GM18511 (cell line): ENCODE data around the gene NFAM1.
A peak's percentile ranks its signal among the peaks of the same experiment; 100 is the strongest.

Experiments
- ATAC-seq: cut with Tn5 transposase; IDR thresholded peaks from one replicate; pipeline ENCODE4 v1.9.1; 2021; ENCODE audit warnings: mild to moderate bottlenecking, moderate library complexity; ENCODE audit not compliant: unreplicated experiment

The NFAM1 gene

GRCh38 chr22:42384506-42384905 is 47.7 kb downstream of the NFAM1 start:
- ATAC-seq, result no peak

GRCh38 chr22:42383851-42384417 is 48.3 kb downstream of the NFAM1 start:
- no peak for ATAC-seq

- no peak for ATAC-seq
Observed at GRCh38 chr22:42383287-42383686, 48.9 kb downstream of the NFAM1 start.

- no peak for ATAC-seq
Observed at GRCh38 chr22:42380769-42381551, 51.2 kb downstream of the NFAM1 start.

GRCh38 chr22:42379966-42380537 is 52.2 kb downstream of the NFAM1 start:
- no peak for ATAC-seq

- no peak for ATAC-seq
Observed at GRCh38 chr22:42376711-42377554, 55.3 kb downstream of the NFAM1 start.

GRCh38 chr22:42375982-42376381 is 56.2 kb downstream of the NFAM1 start:
- no peak for ATAC-seq

- no peak for ATAC-seq
Observed at GRCh38 chr22:42372976-42373375, 59.2 kb downstream of the NFAM1 start.

GRCh38 chr22:42371501-42371900 is 60.7 kb downstream of the NFAM1 start:
- ATAC-seq, result no peak

GRCh38 chr22:42371099-42371498 is 61.1 kb downstream of the NFAM1 start:
- ATAC-seq, result no peak

GRCh38 chr22:42369250-42370041 is 62.8 kb downstream of the NFAM1 start:
- ATAC-seq, result peak; percentile 97

- ATAC-seq, result peak; percentile 21
Observed at GRCh38 chr22:42368379-42369249, 63.6 kb downstream of the NFAM1 start.

GRCh38 chr22:42367980-42368378 is 64.2 kb downstream of the NFAM1 start:
- ATAC-seq, result no peak

GRCh38 chr22:42366806-42367581 is 65.2 kb downstream of the NFAM1 start:
- no peak for ATAC-seq

GRCh38 chr22:42365942-42366695 is 66.1 kb downstream of the NFAM1 start:
- no peak for ATAC-seq

- no peak for ATAC-seq
Observed at GRCh38 chr22:42365111-42365865, 66.9 kb downstream of the NFAM1 start.

- no peak for ATAC-seq
Observed at GRCh38 chr22:42364604-42365110, 67.5 kb downstream of the NFAM1 start.
